GM12878 (cell line): ENCODE measurements around the gene ZPBP2. TPM values are rescaled to one million over a fixed set of nuclear protein-coding genes. Genes with fewer than 3 reads are reported as not detected.

Experiments used
- ATAC-seq: fragments of 200-7000 bp; cut with Tn5 transposase; 3 replicates; pipeline ENCODE4 v1.9.1; 2020; ENCODE audit warnings: mild to moderate bottlenecking, moderate library complexity
- BruUV-seq: library from RNA; stranded (reverse); fragments of 400-500 nt; replicated peaks from 2 replicates; lab custom pipeline; 2021; lab: Mats Ljungman, UMichigan
- CTCF ChIA-PET: fragments of 300-600 bp; sonication (Branson Sonifier 250); formaldehyde crosslinking; extraction: SDS; loops from one replicate; lab custom pipeline; 2021; ENCODE audit warnings: inconsistent platforms; lab: Yijun Ruan, JAX
- POLR2A ChIA-PET: fragments of 350-600 bp; formaldehyde crosslinking; extraction: SDS; loops from one replicate; lab custom pipeline; 2021; ENCODE audit warnings: inconsistent platforms; lab: Charles Lee
- RAD21 ChIA-PET: fragments of 300-600 bp; sonication (Branson Sonifier 250); formaldehyde crosslinking; loops from one replicate; lab custom pipeline; 2023; ENCODE audit warnings: antibody characterized with exemption; ENCODE audit not compliant: unreplicated experiment; lab: Charles Lee
- SMC1A ChIA-PET: fragments of 300-600 bp; sonication (Branson Sonifier 250); formaldehyde crosslinking; loops from one replicate; lab custom pipeline; 2023; ENCODE audit not compliant: unreplicated experiment, uncharacterized antibody; lab: Charles Lee
- DNase-seq: peaks from one replicate; pipeline ENCODE4 v3.0.0-alpha.2; 2011; ENCODE audit warnings: low read depth, low spot score
- FAIRE-seq: peaks from 3 replicates; lab custom pipeline; 2011; peaks lifted over from hg19 to GRCh38; lab: Jason Lieb, UNC
- H2AFZ ChIP-seq: 2 replicates; pipeline ENCODE4 v1.6.0; 2011; ENCODE audit warnings: low read depth, low read length, control low read depth; ENCODE audit not compliant: control insufficient read depth
- H3K27ac ChIP-seq: 2 replicates; pipeline ENCODE4 v1.5.1; 2011; ENCODE audit warnings: control low read depth; ENCODE audit not compliant: control insufficient read depth, insufficient read depth
- H3K27me3 ChIP-seq, 2 experiments: replicated peaks in 1 of 2; 2 replicates each; pipeline versions ENCODE4 v1.6.0 to v1.6.1; 2011; ENCODE audit warnings: low read length in 1 of 2; ENCODE audit not compliant: control insufficient read depth in 2 of 2, insufficient read depth in 2 of 2
- H3K36me3 ChIP-seq, 2 experiments: 2 replicates each; pipeline ENCODE4 v1.5.1; 2011; ENCODE audit warnings: low read length in 1 of 2; ENCODE audit not compliant: control insufficient read depth in 2 of 2, insufficient read depth in 2 of 2
- H3K4me1 ChIP-seq: 2 replicates; pipeline ENCODE4 v1.6.1; 2011; ENCODE audit warnings: mild to moderate bottlenecking, low read length, moderate library complexity, mixed read lengths; ENCODE audit not compliant: control insufficient read depth, insufficient read depth
- H3K4me2 ChIP-seq: 2 replicates; pipeline ENCODE4 v1.6.0; 2011; ENCODE audit warnings: control low read depth; ENCODE audit not compliant: control insufficient read depth, insufficient read depth
- H3K4me3 ChIP-seq: fragments of 200-600 bp; sonication (generic); 2 replicates; pipeline ENCODE4 v1.5.1; 2016
- H3K79me2 ChIP-seq: 2 replicates; pipeline ENCODE4 v1.6.0; 2011; ENCODE audit warnings: low read length; ENCODE audit not compliant: control insufficient read depth, insufficient read depth
- H3K9ac ChIP-seq: 2 replicates; pipeline ENCODE4 v1.8.0; 2011; ENCODE audit warnings: low read length, control low read depth, mixed read lengths; ENCODE audit not compliant: control insufficient read depth, insufficient read depth
- H3K9me3 ChIP-seq: replicated peaks from 3 replicates; pipeline ENCODE4 v1.5.1; 2011; ENCODE audit warnings: mild to moderate bottlenecking, low read length; ENCODE audit not compliant: control insufficient read depth, insufficient read depth
- H4K20me1 ChIP-seq: 2 replicates; pipeline ENCODE4 v1.6.0; 2011; ENCODE audit not compliant: control insufficient read depth, insufficient read depth
- CHD2 ChIP-seq: IDR thresholded peaks from 2 replicates; pipeline ENCODE4 v1.6.1; 2011; ENCODE audit warnings: low read depth, low read length, improper control_type of control experiment, borderline replicate concordance
- CREB1 ChIP-seq: IDR thresholded peaks from 2 replicates; pipeline ENCODE4 v1.6.1; 2012; ENCODE audit warnings: low read depth, mild to moderate bottlenecking, inconsistent platforms
- JUND ChIP-seq: IDR thresholded peaks from 2 replicates; pipeline ENCODE4 v1.6.1; 2012; ENCODE audit warnings: low read depth, mild to moderate bottlenecking, low read length, improper control_type of control experiment, moderate library complexity
- MEF2B ChIP-seq: fragments of 450-650 bp; IDR thresholded peaks from 2 replicates; pipeline ENCODE4 v1.6.1; 2018; ENCODE audit warnings: mild to moderate bottlenecking, moderate library complexity; ENCODE audit not compliant: partially characterized antibody, poor library complexity, severe bottlenecking
- NR2C1 ChIP-seq: fragments of 450-650 bp; IDR thresholded peaks from 2 replicates; pipeline ENCODE4 v1.6.1; 2017; ENCODE audit warnings: antibody characterized with exemption, mild to moderate bottlenecking, moderate library complexity
- NR2F1 ChIP-seq: fragments of 450-650 bp; conservative IDR thresholded peaks from 2 replicates; pipeline ENCODE4 v1.6.1; 2017; ENCODE audit warnings: mild to moderate bottlenecking
- POLR2A ChIP-seq: IDR thresholded peaks from 2 replicates; pipeline ENCODE4 v1.6.1; 2011; ENCODE audit warnings: low read depth, mild to moderate bottlenecking, low read length
- POLR2AphosphoS5 ChIP-seq: IDR thresholded peaks from 2 replicates; pipeline ENCODE4 v1.6.1; 2011; ENCODE audit warnings: mild to moderate bottlenecking, low read length, inconsistent platforms
- RUNX3 ChIP-seq: IDR thresholded peaks from 2 replicates; pipeline ENCODE4 v1.6.1; 2012; ENCODE audit warnings: low read length, inconsistent platforms
- STAT3 ChIP-seq: IDR thresholded peaks from 2 replicates; pipeline ENCODE4 v1.6.1; 2011; ENCODE audit warnings: low read depth, low read length, improper control_type of control experiment
- TAF1 ChIP-seq: IDR thresholded peaks from 2 replicates; pipeline ENCODE4 v1.6.1; 2011; ENCODE audit warnings: mild to moderate bottlenecking, low read depth, low read length, borderline replicate concordance
- TCF7 ChIP-seq: IDR thresholded peaks from 2 replicates; pipeline ENCODE4 v1.6.1; 2014; ENCODE audit warnings: antibody characterized with exemption, borderline replicate concordance
- WGBS: methylation state at CpG from one replicate; pipeline ENCODE4 v1.1.6; 2016; ENCODE audit warnings: low lambda C conversion rate; ENCODE audit not compliant: insufficient replicate concordance, insufficient coverage; ENCODE audit errors: missing lambda C conversion rate; 5-methylcytosine and 5-hydroxymethylcytosine counted together
- in situ Hi-C: fragments of 300-500 bp; cut with MboI; formaldehyde crosslinking; loops from 9 replicates; pipeline ENCODE4 v1.14.3; 2018; ENCODE audit warnings: mixed read lengths
- intact Hi-C: fragments of 100-400 bp; cut with micrococcal nuclease; formaldehyde crosslinking; loops from one replicate; pipeline ENCODE4 v1.14.2; 2022; ENCODE audit not compliant: unreplicated experiment
- polyA plus RNA-seq, 11 experiments: library from polyadenylated mRNA; depleted of rRNA in 4 of 11; unstranded in 6 of 11; stranded (reverse) in 5 of 11; fragments of >200 nt; fragmentation: Nextera tagmentation in 4 of 11; fragmentation: Illumina TruSeq in 1 of 11; extraction: Ambion mirVana in 4 of 11; extraction: Trizol in 1 of 11; gene quantifications; 1 replicate in 1 of 11; 2 replicates in 10 of 11; pipeline versions ENCODE4 v1.2.1 to v1.2.3, GENCODE V29; 2011 to 2016; ENCODE audit warnings: inconsistent platforms in 2 of 11, missing spikeins in 2 of 11, low read depth in 1 of 11
- small RNA-seq: library from RNA; depleted of rRNA; stranded (forward); fragments of <200 nt; gene quantifications from one replicate; pipeline ENCODE3, GENCODE V24; 2014
- total RNA-seq, 4 experiments: library from RNA; depleted of rRNA in 3 of 4; stranded (reverse); fragments of >200 nt in 3 of 4; fragmentation: Illumina TruSeq in 1 of 4; extraction: Trizol in 1 of 4; gene quantifications; 2 replicates each; pipeline versions ENCODE4 v1.2.1 to v1.2.3, GENCODE V29; 2013 to 2021

The ZPBP2 gene
- total and polyA plus RNA-seq, 10 of the 15 experiments (the other 5 are each of a cell fraction or from before 2014, with no cell fraction given): 0.33 to 1.0 (median 0.58) TPM

DNA sequence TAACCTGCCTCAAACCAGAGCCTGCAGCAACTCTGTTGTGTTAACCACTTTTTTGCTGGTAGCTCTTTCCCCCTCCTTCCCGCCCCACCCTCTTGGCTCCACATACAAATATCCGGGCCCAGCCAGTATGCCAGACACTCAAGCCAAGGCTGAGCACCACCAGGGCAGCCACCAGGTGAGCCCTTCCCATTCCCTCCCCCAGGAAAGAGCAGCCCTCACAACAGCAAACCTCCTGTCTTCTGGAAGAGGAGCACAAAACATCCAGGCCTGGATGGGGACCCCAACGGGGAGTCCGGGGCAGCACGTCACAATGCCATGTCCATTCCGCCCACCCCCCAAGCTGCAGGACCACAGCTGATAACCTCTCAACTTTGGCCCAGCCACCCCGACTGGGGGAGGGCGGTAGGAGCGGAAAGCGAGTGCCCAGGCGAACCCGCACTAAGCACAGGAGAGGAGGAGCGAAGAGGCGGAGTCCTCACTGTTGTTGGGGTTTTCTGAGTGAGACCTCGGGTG lies 58.6 kb downstream of the ZPBP2 start:
- no peak overlapping the region for H2AFZ ChIP-seq
- H3K36me3 ChIP-seq: peaks cover 8 to 13% of the 10 kb centered on the region in 2 experiments; a peak in 3 of 4 replicates
- FAIRE-seq: no peak
- peak; percentile 72 for ATAC-seq
- H4K20me1 ChIP-seq: no peaks in the 10 kb centered on the region
- peak overlapping the region; percentile 83 for H3K9ac ChIP-seq
- TF ChIP-seq CREB1: 0 out of 2 replicates have a peak, but pooled peaks have one; percentile 5
- peak; percentile 90 for TF ChIP-seq NR2F1
- TF ChIP-seq CHD2: 0 out of 2 replicates have a peak, but pooled peaks have one; percentile 9
- TF ChIP-seq MEF2B: no peak
- peak; percentile 55; the same call in 1 of the 2 replicates for TF ChIP-seq POLR2A
- no peak for TF ChIP-seq TCF7
- peak; percentile 49; the same call in 1 of the 2 replicates for TF ChIP-seq TAF1
- TF ChIP-seq RUNX3: peak; percentile 66
- TF ChIP-seq POLR2AphosphoS5: peak; percentile 74; the same call in 1 of the 2 replicates
- TF ChIP-seq JUND: no peak
- TF ChIP-seq STAT3: no peak
- TF ChIP-seq NR2C1: peak; percentile 91
- ChIA-PET SMC1A (interaction anchor here (1.0 to 5.7 kb wide), 6 partner anchors 11 to 151 kb away, joined by 3 to 46 read pairs (median 6); no protein-coding TSS in a partner anchor), RAD21 (interaction anchor here (0.9 to 4.2 kb wide), 9 partner anchors 11 to 171 kb away, joined by 3 to 35 read pairs (median 4); partner anchors contain the start of gene PSMD3), POLR2A (interaction anchor here (0.6 to 6.4 kb wide), 12 partner anchors 9 to 371 kb away, joined by 3 to 64 read pairs (median 4); no protein-coding TSS in a partner anchor), CTCF (interaction anchor here (0.6 to 2.2 kb wide), 8 partner anchors 11 to 81 kb away, joined by 3 to 12 read pairs (median 4); partner anchors contain the start of gene PSMD3)
- peaks cover 29% of the 10 kb centered on the region for H3K4me1 ChIP-seq
- peaks cover 56% of the 10 kb centered on the region for H3K79me2 ChIP-seq
- peak overlapping the region; percentile 87 for H3K4me3 ChIP-seq
- no peak for DNase-seq
- no peaks in the 10 kb centered on the region for H3K9me3 ChIP-seq
- TSS peak; percentile 51 for BruUV-seq
- 1% methylated on average over 14 of the region's 15 CpGs for WGBS
- peak overlapping the region; percentile 89 for H3K4me2 ChIP-seq
- in situ Hi-C loops (no loop called here), intact Hi-C loops (loop anchor here (2.0 to 5.0 kb wide), 3 partner anchors 32 to 169 kb away; partner anchors contain the start of gene PSMD3)
- H3K27ac ChIP-seq: peak overlapping the region; percentile 82
- no peaks in the 10 kb centered on the region for H3K27me3 ChIP-seq

Small RNAs within 50 kb of the gene (small RNA-seq; reads per million reads assigned to genes)
- gene AC090844.1: not detected

Other genes starting within 250 kb of the ZPBP2 start
Only the 7 nearest of the 18 such genes appear.
- 0.16 and 0.34 TPM in 2 replicates for gene GRB7, start 130.3 kb upstream of the ZPBP2 start, total RNA-seq (2014; rRNA removed)
- gene GRB7, start 130.3 kb upstream of the ZPBP2 start, total RNA-seq (2014; rRNA removed; fragmentation: Illumina TruSeq; extraction: Trizol): 0.09 TPM in 1 of 2 replicates, not detected in the other
- 0.23 and 0.45 TPM in 2 replicates for gene GRB7, start 130.3 kb upstream of the ZPBP2 start, total RNA-seq (2021)
- gene GRB7, start 130.3 kb upstream of the ZPBP2 start, polyA plus RNA-seq (2011; rRNA removed): 0.05 and 0.10 TPM in 2 replicates
- 0.19 and 0.65 TPM in 2 replicates for gene GRB7, start 130.3 kb upstream of the ZPBP2 start, polyA plus RNA-seq (2014; fragmentation: Illumina TruSeq; extraction: Trizol)
- not detected for gene GRB7, start 130.3 kb upstream of the ZPBP2 start, polyA plus RNA-seq (2014; fragmentation: Nextera tagmentation; extraction: Ambion mirVana)
- 0.19 and 0.36 TPM in 2 replicates for gene GRB7, start 130.3 kb upstream of the ZPBP2 start, polyA plus RNA-seq (2014; rRNA removed)
- under 1 TPM in 1 of 2 experiments, not detected in 1; 0.09 TPM for gene GRB7, start 130.3 kb upstream of the ZPBP2 start, polyA plus RNA-seq (2016; fragmentation: Nextera tagmentation; extraction: Ambion mirVana)
- 61.4 and 63.0 TPM in 2 replicates for gene IKZF3, start 3.9 kb upstream of the ZPBP2 start, total RNA-seq (2014; rRNA removed)
- gene IKZF3, start 3.9 kb upstream of the ZPBP2 start, total RNA-seq (2014; rRNA removed; fragmentation: Illumina TruSeq; extraction: Trizol): 64.1 and 66.0 TPM in 2 replicates
- 96.4 and 98.2 TPM in 2 replicates for gene IKZF3, start 3.9 kb upstream of the ZPBP2 start, total RNA-seq (2021)
- gene IKZF3, start 3.9 kb upstream of the ZPBP2 start, polyA plus RNA-seq (2011; rRNA removed): 36.7 and 53.2 TPM in 2 replicates
- gene IKZF3, start 3.9 kb upstream of the ZPBP2 start, polyA plus RNA-seq (2014; fragmentation: Illumina TruSeq; extraction: Trizol): 50.8 and 53.0 TPM in 2 replicates
- gene IKZF3, start 3.9 kb upstream of the ZPBP2 start, polyA plus RNA-seq (2014; fragmentation: Nextera tagmentation; extraction: Ambion mirVana): 10 to 100 TPM in 1 of 2 experiments, 1 to 10 TPM in 1; 5.5 to 14.0 TPM
- gene IKZF3, start 3.9 kb upstream of the ZPBP2 start, polyA plus RNA-seq (2014; rRNA removed): 31.9 and 33.6 TPM in 2 replicates
- gene IKZF3, start 3.9 kb upstream of the ZPBP2 start, polyA plus RNA-seq (2016; fragmentation: Nextera tagmentation; extraction: Ambion mirVana): 10 to 100 TPM; 39.3 to 42.3 TPM
- 3.2 and 3.6 TPM in 2 replicates for gene GSDMB, start 50.4 kb downstream of the ZPBP2 start, total RNA-seq (2014; rRNA removed)
- gene GSDMB, start 50.4 kb downstream of the ZPBP2 start, total RNA-seq (2014; rRNA removed; fragmentation: Illumina TruSeq; extraction: Trizol): 6.0 and 6.7 TPM in 2 replicates
- gene GSDMB, start 50.4 kb downstream of the ZPBP2 start, total RNA-seq (2021): 5.7 and 6.3 TPM in 2 replicates
- 13.0 and 13.1 TPM in 2 replicates for gene GSDMB, start 50.4 kb downstream of the ZPBP2 start, polyA plus RNA-seq (2011; rRNA removed)
- gene GSDMB, start 50.4 kb downstream of the ZPBP2 start, polyA plus RNA-seq (2014; fragmentation: Illumina TruSeq; extraction: Trizol): 7.2 and 11.7 TPM in 2 replicates
- gene GSDMB, start 50.4 kb downstream of the ZPBP2 start, polyA plus RNA-seq (2014; fragmentation: Nextera tagmentation; extraction: Ambion mirVana): 1 to 10 TPM in 1 of 2 experiments, under 1 TPM in 1; 0.84 to 2.2 TPM
- 7.3 and 7.4 TPM in 2 replicates for gene GSDMB, start 50.4 kb downstream of the ZPBP2 start, polyA plus RNA-seq (2014; rRNA removed)
- gene GSDMB, start 50.4 kb downstream of the ZPBP2 start, polyA plus RNA-seq (2016; fragmentation: Nextera tagmentation; extraction: Ambion mirVana): 1 to 10 TPM; 1.9 to 2.3 TPM
- gene ORMDL3, start 59.4 kb downstream of the ZPBP2 start, total RNA-seq (2014; rRNA removed): 51.5 and 53.3 TPM in 2 replicates
- 48.5 and 58.0 TPM in 2 replicates for gene ORMDL3, start 59.4 kb downstream of the ZPBP2 start, total RNA-seq (2014; rRNA removed; fragmentation: Illumina TruSeq; extraction: Trizol)
- gene ORMDL3, start 59.4 kb downstream of the ZPBP2 start, total RNA-seq (2021): 49.4 and 56.0 TPM in 2 replicates
- gene ORMDL3, start 59.4 kb downstream of the ZPBP2 start, polyA plus RNA-seq (2011; rRNA removed): 62.0 and 98.1 TPM in 2 replicates
- 45.5 and 51.3 TPM in 2 replicates for gene ORMDL3, start 59.4 kb downstream of the ZPBP2 start, polyA plus RNA-seq (2014; fragmentation: Illumina TruSeq; extraction: Trizol)
- 10 to 100 TPM in 1 of 2 experiments, 1 to 10 TPM in 1; 8.8 to 21.1 TPM for gene ORMDL3, start 59.4 kb downstream of the ZPBP2 start, polyA plus RNA-seq (2014; fragmentation: Nextera tagmentation; extraction: Ambion mirVana)
- gene ORMDL3, start 59.4 kb downstream of the ZPBP2 start, polyA plus RNA-seq (2014; rRNA removed): 50.3 and 53.0 TPM in 2 replicates
- gene ORMDL3, start 59.4 kb downstream of the ZPBP2 start, polyA plus RNA-seq (2016; fragmentation: Nextera tagmentation; extraction: Ambion mirVana): 10 to 100 TPM in 1 of 2 experiments, 1 to 10 TPM in 1; 9.6 to 12.5 TPM
- not detected in 2 replicates for gene LRRC3C, start 59.5 kb downstream of the ZPBP2 start, total RNA-seq (2014; rRNA removed)
- not detected in 2 replicates for gene LRRC3C, start 59.5 kb downstream of the ZPBP2 start, total RNA-seq (2014; rRNA removed; fragmentation: Illumina TruSeq; extraction: Trizol)
- not detected in 2 replicates for gene LRRC3C, start 59.5 kb downstream of the ZPBP2 start, total RNA-seq (2021)
- not detected in 2 replicates for gene LRRC3C, start 59.5 kb downstream of the ZPBP2 start, polyA plus RNA-seq (2011; rRNA removed)
- gene LRRC3C, start 59.5 kb downstream of the ZPBP2 start, polyA plus RNA-seq (2014; fragmentation: Illumina TruSeq; extraction: Trizol): not detected in 2 replicates
- gene LRRC3C, start 59.5 kb downstream of the ZPBP2 start, polyA plus RNA-seq (2014; fragmentation: Nextera tagmentation; extraction: Ambion mirVana): not detected
- gene LRRC3C, start 59.5 kb downstream of the ZPBP2 start, polyA plus RNA-seq (2014; rRNA removed): 0.13 TPM in 1 of 2 replicates, not detected in the other
- not detected for gene LRRC3C, start 59.5 kb downstream of the ZPBP2 start, polyA plus RNA-seq (2016; fragmentation: Nextera tagmentation; extraction: Ambion mirVana)
- gene GSDMA, start 94.8 kb downstream of the ZPBP2 start, total RNA-seq (2014; rRNA removed): not detected in 2 replicates
- gene GSDMA, start 94.8 kb downstream of the ZPBP2 start, total RNA-seq (2014; rRNA removed; fragmentation: Illumina TruSeq; extraction: Trizol): not detected in 2 replicates
- gene GSDMA, start 94.8 kb downstream of the ZPBP2 start, total RNA-seq (2021): not detected in 2 replicates
- 0.11 and 0.33 TPM in 2 replicates for gene GSDMA, start 94.8 kb downstream of the ZPBP2 start, polyA plus RNA-seq (2011; rRNA removed)
- not detected in 2 replicates for gene GSDMA, start 94.8 kb downstream of the ZPBP2 start, polyA plus RNA-seq (2014; fragmentation: Illumina TruSeq; extraction: Trizol)
- gene GSDMA, start 94.8 kb downstream of the ZPBP2 start, polyA plus RNA-seq (2014; fragmentation: Nextera tagmentation; extraction: Ambion mirVana): under 1 TPM in 1 of 2 experiments, not detected in 1; 0.04 TPM
- not detected in 2 replicates for gene GSDMA, start 94.8 kb downstream of the ZPBP2 start, polyA plus RNA-seq (2014; rRNA removed)
- not detected for gene GSDMA, start 94.8 kb downstream of the ZPBP2 start, polyA plus RNA-seq (2016; fragmentation: Nextera tagmentation; extraction: Ambion mirVana)
- gene PSMD3, start 112.6 kb downstream of the ZPBP2 start, total RNA-seq (2014; rRNA removed): 132 and 150 TPM in 2 replicates
- 65.8 and 70.3 TPM in 2 replicates for gene PSMD3, start 112.6 kb downstream of the ZPBP2 start, total RNA-seq (2014; rRNA removed; fragmentation: Illumina TruSeq; extraction: Trizol)
- 150 and 151 TPM in 2 replicates for gene PSMD3, start 112.6 kb downstream of the ZPBP2 start, total RNA-seq (2021)
- 35.1 and 79.4 TPM in 2 replicates for gene PSMD3, start 112.6 kb downstream of the ZPBP2 start, polyA plus RNA-seq (2011; rRNA removed)
- 78.8 and 121 TPM in 2 replicates for gene PSMD3, start 112.6 kb downstream of the ZPBP2 start, polyA plus RNA-seq (2014; fragmentation: Illumina TruSeq; extraction: Trizol)
- 1 to 10 TPM; 2.2 to 2.6 TPM for gene PSMD3, start 112.6 kb downstream of the ZPBP2 start, polyA plus RNA-seq (2014; fragmentation: Nextera tagmentation; extraction: Ambion mirVana)
- gene PSMD3, start 112.6 kb downstream of the ZPBP2 start, polyA plus RNA-seq (2014; rRNA removed): 138 and 155 TPM in 2 replicates
- 100 to 1,000 TPM; 182 to 192 TPM for gene PSMD3, start 112.6 kb downstream of the ZPBP2 start, polyA plus RNA-seq (2016; fragmentation: Nextera tagmentation; extraction: Ambion mirVana)